GM23338 (cell line): Measurements from ENCODE around the gene KCNQ5. TPM values are rescaled to one million over a fixed set of nuclear protein-coding genes. Genes with fewer than 3 reads are reported as not detected.

Experiments
- ATAC-seq: fragments of 200-7000 bp; cut with Tn5 transposase; 3 replicates; pipeline ENCODE4 v1.9.1; 2020
- DNase-seq: peaks from one replicate; pipeline ENCODE4 v3.0.0-alpha.2; 2015; ENCODE audit warnings: low spot score
- H2AFZ ChIP-seq: fragments of 200-600 bp; sonication (generic); 2 replicates; pipeline ENCODE4 v1.8.0; 2016; ENCODE audit warnings: antibody characterized with exemption, mild to moderate bottlenecking, moderate library complexity
- H3F3A ChIP-seq: fragments of 200-600 bp; sonication (generic); replicated peaks from 2 replicates; pipeline ENCODE4 v1.8.0; 2017; ENCODE audit warnings: antibody characterized with exemption, mixed run types, low read depth
- H3K27ac ChIP-seq: fragments of 200-600 bp; sonication (generic); 2 replicates; pipeline ENCODE4 v1.6.1; 2016; ENCODE audit warnings: low read depth
- H3K27me3 ChIP-seq: fragments of 200-600 bp; sonication (generic); 2 replicates; pipeline ENCODE4 v1.8.0; 2016; ENCODE audit warnings: mild to moderate bottlenecking, mixed run types, moderate library complexity; ENCODE audit not compliant: insufficient read depth
- H3K36me3 ChIP-seq: fragments of 200-600 bp; sonication (generic); 2 replicates; pipeline ENCODE4 v1.8.0; 2016; ENCODE audit warnings: mild to moderate bottlenecking; ENCODE audit not compliant: insufficient read depth
- H3K4me1 ChIP-seq: fragments of 200-600 bp; sonication (generic); 2 replicates; pipeline ENCODE4 v1.8.0; 2016; ENCODE audit warnings: mild to moderate bottlenecking, moderate library complexity; ENCODE audit not compliant: insufficient read depth
- H3K4me2 ChIP-seq: fragments of 200-600 bp; sonication (generic); 2 replicates; pipeline ENCODE4 v1.7.1; 2017; ENCODE audit warnings: mixed run types
- H3K4me3 ChIP-seq: fragments of 200-600 bp; sonication (generic); 2 replicates; pipeline ENCODE4 v1.6.1; 2016; ENCODE audit warnings: mixed run types
- H3K79me2 ChIP-seq: fragments of 200-600 bp; sonication (generic); replicated peaks from 2 replicates; pipeline ENCODE4 v1.8.0; 2017; ENCODE audit warnings: mild to moderate bottlenecking; ENCODE audit not compliant: insufficient read depth
- H3K9me2 ChIP-seq: fragments of 200-600 bp; sonication (generic); 2 replicates; pipeline ENCODE4 v1.8.0; 2017; ENCODE audit not compliant: insufficient read depth
- H4K20me1 ChIP-seq: fragments of 200-600 bp; sonication (generic); replicated peaks from 2 replicates; pipeline ENCODE4 v1.8.0; 2017; ENCODE audit warnings: mild to moderate bottlenecking; ENCODE audit not compliant: insufficient read depth
- H3K27ac Mint-ChIP-seq: 2 replicates; pipeline ENCODE4 v1.8.0; 2020; ENCODE audit warnings: inconsistent platforms, mild to moderate bottlenecking, moderate library complexity, mixed read lengths
- H3K27me3 Mint-ChIP-seq: 3 replicates; pipeline ENCODE4 v1.8.0; 2022; ENCODE audit warnings: low read depth, mild to moderate bottlenecking, moderate library complexity, mixed read lengths, inconsistent platforms; ENCODE audit not compliant: insufficient read depth, poor library complexity
- H3K36me3 Mint-ChIP-seq: 3 replicates; pipeline ENCODE4 v1.8.0; 2021; ENCODE audit warnings: low read depth, mild to moderate bottlenecking, inconsistent platforms, moderate library complexity, mixed read lengths
- H3K4me1 Mint-ChIP-seq: 3 replicates; pipeline ENCODE4 v1.8.0; 2020; ENCODE audit warnings: mild to moderate bottlenecking, inconsistent platforms, mixed read lengths
- H3K4me3 Mint-ChIP-seq: 3 replicates; pipeline ENCODE4 v1.8.0; 2021; ENCODE audit warnings: moderate library complexity, mild to moderate bottlenecking, inconsistent platforms, mixed read lengths
- H3K9me3 Mint-ChIP-seq: 3 replicates; pipeline ENCODE4 v1.8.0; 2020; ENCODE audit warnings: moderate library complexity, mild to moderate bottlenecking, inconsistent platforms, mixed read lengths
- CREB1 ChIP-seq: fragments of 250-450 bp; sonication (Bioruptor Pico); IDR thresholded peaks from 2 replicates; pipeline ENCODE4 v1.5.0; 2020; ENCODE audit warnings: low read depth, mild to moderate bottlenecking, moderate library complexity
- CTCF ChIP-seq, 2 experiments: fragments of 200-600 bp in 1 of 2; sonication (generic) in 1 of 2; conservative IDR thresholded peaks; 2 replicates each; pipeline versions ENCODE4 v1.5.1 to v1.6.1; 2016 to 2017; ENCODE audit warnings: antibody characterized with exemption in 2 of 2, low read depth in 2 of 2, mild to moderate bottlenecking in 2 of 2, moderate library complexity in 1 of 2
- ETS1 ChIP-seq: IDR thresholded peaks from 2 replicates; pipeline ENCODE4 v1.6.1; 2016; ENCODE audit warnings: antibody characterized with exemption
- EZH2 ChIP-seq: fragments of 200-600 bp; sonication (generic); IDR thresholded peaks from one replicate; pipeline ENCODE4 v1.8.0; 2017; ENCODE audit warnings: antibody characterized with exemption, mild to moderate bottlenecking, low read depth; ENCODE audit not compliant: unreplicated experiment
- JUNB ChIP-seq: IDR thresholded peaks from one replicate; pipeline ENCODE4 v1.6.1; 2016; ENCODE audit warnings: antibody characterized with exemption; ENCODE audit not compliant: unreplicated experiment
- NANOG ChIP-seq: IDR thresholded peaks from 2 replicates; pipeline ENCODE4 v1.6.1; 2016; ENCODE audit warnings: antibody characterized with exemption, borderline replicate concordance
- POLR2AphosphoS5 ChIP-seq: IDR thresholded peaks from 2 replicates; pipeline ENCODE4 v1.6.1; 2016; ENCODE audit warnings: antibody characterized with exemption, low read depth
- REST ChIP-seq: IDR thresholded peaks from one replicate; pipeline ENCODE4 v1.6.1; 2018; ENCODE audit warnings: antibody characterized with exemption; ENCODE audit not compliant: unreplicated experiment
- STAT1 ChIP-seq: IDR thresholded peaks from one replicate; pipeline ENCODE4 v1.6.1; 2016; ENCODE audit warnings: antibody characterized with exemption; ENCODE audit not compliant: unreplicated experiment
- ZNF114 ChIP-seq: fragments of 250-450 bp; sonication (Bioruptor Pico); IDR thresholded peaks from 2 replicates; pipeline ENCODE4 v1.5.0; 2020; ENCODE audit warnings: mild to moderate bottlenecking, moderate library complexity
- ZNF331 ChIP-seq: fragments of 250-450 bp; sonication (Bioruptor Pico); IDR thresholded peaks from 2 replicates; pipeline ENCODE4 v1.5.0; 2020; ENCODE audit warnings: low read depth, mild to moderate bottlenecking, moderate library complexity
- ZNF462 ChIP-seq: fragments of 250-450 bp; sonication (Bioruptor Pico); IDR thresholded peaks from 2 replicates; pipeline ENCODE4 v1.5.0; 2020; ENCODE audit warnings: mild to moderate bottlenecking, moderate library complexity
- polyA plus RNA-seq: library from polyadenylated mRNA; unstranded; fragments of >200 nt; fragmentation: Nextera tagmentation; extraction: Ambion mirVana; gene quantifications from 2 replicates; pipeline ENCODE4 v1.2.1, GENCODE V29; 2016
- total RNA-seq: library from RNA; depleted of rRNA; stranded (reverse); fragments of >200 nt; shearing (Covaris generic); gene quantifications from 2 replicates; pipeline ENCODE4 v1.2.3, GENCODE V29; 2014

KCNQ5 gene
- total and polyA plus RNA-seq, 2 experiments from 2014 or later: 0.68 to 0.87 TPM

- no peak for TF ChIP-seq ZNF462 (CRISPR knock-in tag)
- no peak for TF ChIP-seq NANOG
Measured at GRCh38 chr6:72711731-72712130, 89.9 kb downstream of the KCNQ5 start (continued).

GRCh38 chr6:72712910-72713309 lies 91.0 kb downstream of the KCNQ5 start:
- no peaks in the 10 kb centered on the region for H3K27me3 ChIP-seq
- no peaks in the 10 kb centered on the region for H3K36me3 ChIP-seq
- no peak overlapping the region for H3K4me2 ChIP-seq
- peaks cover 10% of the 10 kb centered on the region; the same call in 2 of the 3 replicates for H3K4me1 Mint-ChIP-seq
- no peaks in the 10 kb centered on the region for H3K9me2 ChIP-seq
- H2AFZ ChIP-seq: no peak overlapping the region
- no peak for ATAC-seq
- no peaks in the 10 kb centered on the region for H3F3A ChIP-seq
- no peak overlapping the region for H3K4me3 Mint-ChIP-seq
- no peaks in the 10 kb centered on the region for H3K9me3 Mint-ChIP-seq
- H3K36me3 Mint-ChIP-seq: no peaks in the 10 kb centered on the region
- no peaks in the 10 kb centered on the region for H3K27me3 Mint-ChIP-seq
- H3K4me3 ChIP-seq: no peak overlapping the region
- no peaks in the 10 kb centered on the region for H4K20me1 ChIP-seq
- H3K79me2 ChIP-seq: no peaks in the 10 kb centered on the region
- DNase-seq: peak; percentile 10
- no peaks in the 10 kb centered on the region for H3K4me1 ChIP-seq
- H3K27ac ChIP-seq: no peak overlapping the region
- no peak overlapping the region for H3K27ac Mint-ChIP-seq
- no peak for TF ChIP-seq POLR2AphosphoS5
- no peak for TF ChIP-seq ETS1
- TF ChIP-seq JUNB: no peak
- TF ChIP-seq CREB1 (CRISPR knock-in tag): no peak
- TF ChIP-seq ZNF331 (CRISPR knock-in tag): no peak
- no peak for TF ChIP-seq NANOG
- TF ChIP-seq REST: no peak
- no peak for TF ChIP-seq CTCF (conservative IDR thresholded peaks at IDR 0.05; ENCODE audit: low read depth in 2 of 2)
- TF ChIP-seq STAT1: no peak
- TF ChIP-seq ZNF114 (CRISPR knock-in tag): no peak
- TF ChIP-seq EZH2: no peak
